C4-2B (cell line): ENCODE measurements around the gene NDUFS5.

Source experiments
- H3K27ac ChIP-seq: fragments of 450-650 bp; 2 replicates; pipeline ENCODE4 v1.5.1; 2017
- ZFX ChIP-seq: fragments of 450-650 bp; IDR thresholded peaks from 2 replicates; pipeline ENCODE4 v1.6.1; 2017
- TF ChIP-seq, protein P1 (sequence below): fragments of 450-650 bp; conservative IDR thresholded peaks from 2 replicates; pipeline ENCODE4 v1.5.1; 2017; ENCODE audit warnings: mild to moderate bottlenecking

NDUFS5 gene

GRCh38 chr1:39080831-39081270 is 54.7 kb downstream of the NDUFS5 start:
- TF ChIP-seq, protein P1, sequence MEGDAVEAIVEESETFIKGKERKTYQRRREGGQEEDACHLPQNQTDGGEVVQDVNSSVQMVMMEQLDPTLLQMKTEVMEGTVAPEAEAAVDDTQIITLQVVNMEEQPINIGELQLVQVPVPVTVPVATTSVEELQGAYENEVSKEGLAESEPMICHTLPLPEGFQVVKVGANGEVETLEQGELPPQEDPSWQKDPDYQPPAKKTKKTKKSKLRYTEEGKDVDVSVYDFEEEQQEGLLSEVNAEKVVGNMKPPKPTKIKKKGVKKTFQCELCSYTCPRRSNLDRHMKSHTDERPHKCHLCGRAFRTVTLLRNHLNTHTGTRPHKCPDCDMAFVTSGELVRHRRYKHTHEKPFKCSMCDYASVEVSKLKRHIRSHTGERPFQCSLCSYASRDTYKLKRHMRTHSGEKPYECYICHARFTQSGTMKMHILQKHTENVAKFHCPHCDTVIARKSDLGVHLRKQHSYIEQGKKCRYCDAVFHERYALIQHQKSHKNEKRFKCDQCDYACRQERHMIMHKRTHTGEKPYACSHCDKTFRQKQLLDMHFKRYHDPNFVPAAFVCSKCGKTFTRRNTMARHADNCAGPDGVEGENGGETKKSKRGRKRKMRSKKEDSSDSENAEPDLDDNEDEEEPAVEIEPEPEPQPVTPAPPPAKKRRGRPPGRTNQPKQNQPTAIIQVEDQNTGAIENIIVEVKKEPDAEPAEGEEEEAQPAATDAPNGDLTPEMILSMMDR = no peak
- TF ChIP-seq ZFX = no peak
- no peak overlapping the region for H3K27ac ChIP-seq

GRCh38 chr1:39081271-39082009 is 55.3 kb downstream of the NDUFS5 start:
- H3K27ac ChIP-seq = no peak overlapping the region
- no peak for TF ChIP-seq ZFX
- TF ChIP-seq, protein P1 = no peak

DNA sequence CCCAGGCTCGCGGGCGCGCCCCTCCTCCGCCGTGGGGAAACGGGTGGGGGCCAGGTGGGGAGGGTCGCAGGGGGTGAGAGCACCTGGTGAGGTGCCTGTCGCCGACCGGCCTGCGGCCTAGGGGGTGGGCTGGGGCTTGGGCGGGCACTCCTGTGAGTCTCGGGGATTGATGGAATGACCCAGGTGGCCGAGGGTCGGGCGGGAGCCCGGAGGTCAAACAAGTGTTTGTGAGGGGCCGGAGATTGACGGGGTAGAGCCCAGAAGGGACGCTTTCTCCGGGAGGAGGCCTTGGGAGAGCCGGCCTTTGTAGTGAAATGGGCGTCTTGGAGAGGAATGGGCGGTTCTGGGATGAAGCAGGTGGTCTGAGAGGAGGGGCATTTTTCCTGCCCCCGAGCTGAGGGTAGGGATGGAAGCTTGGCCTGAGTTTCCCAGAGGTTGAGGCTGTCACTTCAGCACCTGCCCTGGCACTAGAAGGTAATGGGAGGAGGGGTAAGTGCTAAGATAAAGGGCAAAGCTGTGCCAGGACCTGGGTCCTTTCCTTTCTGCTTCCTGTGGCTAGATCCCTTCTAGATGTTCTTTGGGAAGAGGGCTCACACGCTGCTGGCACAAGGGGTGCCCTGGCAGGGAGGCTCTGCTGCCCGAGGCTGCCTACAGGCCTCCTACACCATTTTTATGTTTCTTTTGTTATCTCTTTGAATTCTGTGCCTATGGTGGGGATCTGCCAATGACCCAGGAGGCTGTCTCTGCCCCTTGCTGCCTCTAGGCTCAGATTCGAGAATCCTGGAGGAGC is 56.1 kb downstream of the NDUFS5 start:
- TF ChIP-seq, protein P1 = no peak
- TF ChIP-seq ZFX = no peak
- H3K27ac ChIP-seq = no peak overlapping the region

DNA sequence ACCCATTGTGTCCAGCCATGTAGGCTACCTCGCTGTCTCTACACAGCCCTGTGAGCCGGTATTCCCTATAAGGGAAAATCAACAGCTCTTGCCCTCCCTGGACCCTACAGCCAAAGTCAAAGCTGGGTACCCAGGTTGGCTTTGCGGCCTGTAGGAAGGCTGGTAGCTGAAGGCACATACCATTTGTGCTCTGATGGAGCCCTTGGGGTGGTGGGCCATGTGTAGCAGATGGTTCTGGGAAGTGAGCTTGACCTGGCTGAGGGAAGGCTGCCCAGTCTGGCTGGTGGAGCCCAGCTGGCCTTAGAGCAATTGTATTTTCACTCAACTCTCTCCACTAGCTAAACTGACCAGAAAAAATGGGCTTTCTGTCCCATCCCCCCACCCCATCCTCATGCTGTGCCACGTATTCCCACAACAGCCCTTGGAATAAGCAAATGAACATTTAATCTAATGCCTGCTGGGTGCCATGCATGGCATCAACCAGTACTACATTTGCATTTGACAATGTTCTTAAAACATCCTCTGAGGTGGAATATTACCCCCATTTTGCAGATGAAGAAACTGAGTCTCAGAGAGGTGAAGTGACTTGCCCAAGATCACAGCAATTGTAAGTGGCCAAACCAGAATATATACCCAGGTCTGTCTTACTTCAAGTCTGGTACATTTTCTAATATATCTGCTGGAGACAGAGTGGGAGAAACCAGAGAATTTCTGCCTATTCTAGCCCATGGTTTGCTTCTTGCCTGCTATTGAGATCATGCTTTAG is 56.8 kb downstream of the NDUFS5 start:
- TF ChIP-seq ZFX = no peak
- TF ChIP-seq, protein P1 = no peak
- H3K27ac ChIP-seq = no peak overlapping the region

GRCh38 chr1:39084191-39084590 is 58.0 kb downstream of the NDUFS5 start:
- TF ChIP-seq ZFX = no peak
- TF ChIP-seq, protein P1 = no peak
- no peak overlapping the region for H3K27ac ChIP-seq
